HepG2 (cell line): Measurements from ENCODE around the gene SGF29. TPM values are rescaled to one million over a fixed set of nuclear protein-coding genes. Genes with fewer than 3 reads are reported as not detected.
A peak's percentile ranks its signal among the peaks of the same experiment; 100 is the strongest.

Experiments used
- ETV6 ChIP-seq: sonication (generic); formaldehyde crosslinking; conservative IDR thresholded peaks from 2 replicates; pipeline ENCODE4 v1.4.0; 2020; ENCODE audit warnings: missing genetic modification reagents
- FOXK1 ChIP-seq: sonication (generic); formaldehyde crosslinking; IDR thresholded peaks from 2 replicates; pipeline ENCODE4 v1.4.0; 2020; ENCODE audit warnings: low read depth, missing genetic modification reagents, borderline replicate concordance
- GABPA ChIP-seq, 2 experiments: IDR thresholded peaks; 2 replicates each; pipeline ENCODE4 v1.6.1; 2011 to 2016; ENCODE audit warnings: low read depth in 2 of 2, low read length in 1 of 2, missing biosample characterization in 1 of 2, missing genetic modification characterization in 1 of 2
- GLI4 ChIP-seq: sonication (generic); formaldehyde crosslinking; IDR thresholded peaks from 2 replicates; pipeline ENCODE4 v1.5.1; 2020; ENCODE audit warnings: missing genetic modification reagents, mild to moderate bottlenecking, moderate library complexity, borderline replicate concordance
- HMGXB4 ChIP-seq, 2 experiments: sonication (generic) in 1 of 2; formaldehyde crosslinking in 1 of 2; IDR thresholded peaks; 2 replicates each; pipeline versions ENCODE4 v1.4.0 to v1.6.1; 2018 to 2020; ENCODE audit warnings: missing genetic modification reagents in 2 of 2, borderline replicate concordance in 1 of 2, low read depth in 1 of 2, mild to moderate bottlenecking in 1 of 2, missing biosample characterization in 1 of 2
- KAT8 ChIP-seq: IDR thresholded peaks from 2 replicates; pipeline ENCODE4 v1.6.1; 2016; ENCODE audit warnings: missing genetic modification reagents, missing compliant biosample characterization
- MIER3 ChIP-seq: IDR thresholded peaks from 2 replicates; pipeline ENCODE4 v1.6.1; 2016; ENCODE audit warnings: missing compliant biosample characterization, borderline replicate concordance
- NR2F2 ChIP-seq: IDR thresholded peaks from 2 replicates; pipeline ENCODE4 v1.6.1; 2012; ENCODE audit warnings: low read depth, inconsistent platforms, borderline replicate concordance
- POLR2A ChIP-seq, 2 experiments: IDR thresholded peaks; 2 replicates each; pipeline ENCODE4 v1.6.1; 2011; ENCODE audit warnings: low read depth in 2 of 2, low read length in 2 of 2, mild to moderate bottlenecking in 1 of 2, moderate library complexity in 1 of 2; ENCODE audit not compliant: insufficient read depth in 1 of 2
- POLR2AphosphoS5 ChIP-seq: IDR thresholded peaks from 2 replicates; pipeline ENCODE4 v1.6.1; 2012; ENCODE audit warnings: low read depth, low read length
- PRDM10 ChIP-seq: sonication (generic); formaldehyde crosslinking; IDR thresholded peaks from 2 replicates; pipeline ENCODE4 v1.4.0; 2020; ENCODE audit warnings: low read depth, missing genetic modification reagents
- SALL1 ChIP-seq: sonication (generic); formaldehyde crosslinking; IDR thresholded peaks from 2 replicates; pipeline ENCODE4 v1.8.0; 2022; ENCODE audit warnings: mild to moderate bottlenecking, missing genetic modification reagents
- SCMH1 ChIP-seq: sonication (generic); formaldehyde crosslinking; IDR thresholded peaks from 2 replicates; pipeline ENCODE4 v1.9.0; 2021; ENCODE audit warnings: missing genetic modification reagents, mild to moderate bottlenecking, borderline replicate concordance
- SNAI1 ChIP-seq: sonication (generic); formaldehyde crosslinking; IDR thresholded peaks from 2 replicates; pipeline ENCODE4 v1.5.0; 2020; ENCODE audit warnings: mild to moderate bottlenecking, missing genetic modification reagents, borderline replicate concordance
- TARDBP ChIP-seq: sonication (generic); formaldehyde crosslinking; IDR thresholded peaks from 2 replicates; pipeline ENCODE4 v1.8.0; 2022; ENCODE audit warnings: mild to moderate bottlenecking, missing genetic modification reagents
- XRCC5 ChIP-seq: fragments of 200-400 bp; formaldehyde crosslinking; optimal IDR thresholded peaks from 2 replicates; pipeline ENCODE3; 2017; ENCODE audit warnings: mild to moderate bottlenecking, low read length
- YEATS2 ChIP-seq: sonication (generic); formaldehyde crosslinking; IDR thresholded peaks from 2 replicates; pipeline ENCODE4 v1.4.0; 2020; ENCODE audit warnings: missing genetic modification reagents, borderline replicate concordance
- ZBTB38 ChIP-seq: sonication (generic); formaldehyde crosslinking; IDR thresholded peaks from 2 replicates; pipeline ENCODE4 v1.5.1; 2020; ENCODE audit warnings: mild to moderate bottlenecking, missing genetic modification reagents
- ZMYM4 ChIP-seq: sonication (generic); formaldehyde crosslinking; IDR thresholded peaks from 2 replicates; pipeline ENCODE4 v1.8.1; 2023; ENCODE audit warnings: mild to moderate bottlenecking, missing genetic modification reagents
- ZNF335 ChIP-seq: sonication (generic); formaldehyde crosslinking; IDR thresholded peaks from 2 replicates; pipeline ENCODE4 v1.4.0; 2020; ENCODE audit warnings: missing genetic modification reagents
- ZNF354B ChIP-seq: sonication (generic); formaldehyde crosslinking; IDR thresholded peaks from 2 replicates; pipeline ENCODE4 v1.8.0; 2022; ENCODE audit warnings: mild to moderate bottlenecking, missing genetic modification reagents
- ZNF446 ChIP-seq: sonication (generic); formaldehyde crosslinking; IDR thresholded peaks from 2 replicates; pipeline ENCODE4 v1.5.0; 2020; ENCODE audit warnings: mild to moderate bottlenecking, missing genetic modification reagents
- ZNF570 ChIP-seq: sonication (generic); formaldehyde crosslinking; IDR thresholded peaks from 2 replicates; pipeline ENCODE4 v1.4.0; 2020; ENCODE audit warnings: mild to moderate bottlenecking, missing genetic modification reagents, borderline replicate concordance
- ZNF615 ChIP-seq: sonication (generic); formaldehyde crosslinking; IDR thresholded peaks from 2 replicates; pipeline ENCODE4 v1.5.0; 2020; ENCODE audit warnings: mild to moderate bottlenecking, missing genetic modification reagents, borderline replicate concordance
- ZNF746 ChIP-seq: sonication (generic); formaldehyde crosslinking; IDR thresholded peaks from 2 replicates; pipeline ENCODE4 v1.8.0; 2022; ENCODE audit warnings: mild to moderate bottlenecking, missing genetic modification reagents
- ZNF839 ChIP-seq: sonication (generic); formaldehyde crosslinking; IDR thresholded peaks from 2 replicates; pipeline ENCODE4 v1.4.0; 2020; ENCODE audit warnings: missing genetic modification reagents, mild to moderate bottlenecking, borderline replicate concordance
- polyA plus RNA-seq, 8 experiments: library from polyadenylated mRNA; depleted of rRNA in 3 of 8; stranded (reverse) in 7 of 8; unstranded in 1 of 8; fragments of >200 nt; fragmentation: Illumina TruSeq in 4 of 8; extraction: Trizol in 4 of 8; gene quantifications; 2 replicates each; pipeline versions ENCODE4 v1.2.1 to v1.2.3, GENCODE V29; 2011 to 2016; ENCODE audit warnings: low read depth in 4 of 8, missing spikeins in 1 of 8, mixed read lengths in 1 of 8; ENCODE audit not compliant: insufficient read depth in 1 of 8
- total RNA-seq, 5 experiments: library from RNA; depleted of rRNA; stranded (reverse); fragments of >200 nt; fragmentation: Illumina TruSeq; extraction: Trizol; gene quantifications; 2 replicates each; pipeline ENCODE4 v1.2.3, GENCODE V29; 2016; ENCODE audit warnings: low read depth in 1 of 5

Gene SGF29
- total and polyA plus RNA-seq, 2 of the 13 experiments (the other 11 are each of a cell fraction or from before 2014, with no cell fraction given), result 5.0 to 29.4 TPM

- 0 out of 4 replicates have a peak, but pooled peaks have one; percentile 12 to 35 for TF ChIP-seq HMGXB4 (CRISPR knock-in tag; IDR thresholded peaks at IDR 0.05; ENCODE audit: borderline replicate concordance in 1 of 2, low read depth in 1 of 2)
- TF ChIP-seq KAT8 (CRISPR knock-in tag), result 0 out of 2 replicates have a peak, but pooled peaks have one; percentile 1
- TF ChIP-seq ZBTB38, result peak; percentile 31; the same call in 1 of the 2 replicates
- no peak for TF ChIP-seq ZNF570 (CRISPR knock-in tag)
- no peak for TF ChIP-seq ZNF615 (CRISPR knock-in tag)
- peak; percentile 32; the same call in 1 of the 2 replicates for TF ChIP-seq NR2F2
- no peak for TF ChIP-seq FOXK1 (CRISPR knock-in tag)
- TF ChIP-seq SALL1, result peak; percentile 40; the same call in 1 of the 2 replicates
- no peak for TF ChIP-seq GLI4
- TF ChIP-seq ZMYM4 (CRISPR knock-in tag), result peak; percentile 34; the same call in 1 of the 2 replicates
- TF ChIP-seq ETV6 (CRISPR knock-in tag), result no peak
- 0 out of 2 replicates have a peak, but pooled peaks have one; percentile 10 for TF ChIP-seq PRDM10 (CRISPR knock-in tag)
- TF ChIP-seq POLR2AphosphoS5, result peak; percentile 43; the same call in 1 of the 2 replicates
- TF ChIP-seq ZNF354B (CRISPR knock-in tag), result no peak
- TF ChIP-seq GABPA (IDR thresholded peaks at IDR 0.05; ENCODE audit: low read depth, low read length), result no peak
- TF ChIP-seq GABPA (CRISPR knock-in tag; IDR thresholded peaks at IDR 0.05; ENCODE audit: low read depth), result peak; percentile 60; the same call in 1 of the 2 replicates
- TF ChIP-seq POLR2A (IDR thresholded peaks at IDR 0.05; ENCODE audit: insufficient read depth in 1 of 2, low read depth in 2 of 2, low read length in 2 of 2), result peak; percentile 40 to 67; a peak in 2 of 4 replicates
- 0 out of 2 replicates have a peak, but pooled peaks have one; percentile 14 for TF ChIP-seq MIER3 (CRISPR knock-in tag)
- TF ChIP-seq TARDBP (CRISPR knock-in tag), result peak; percentile 70; the same call in 1 of the 2 replicates
- TF ChIP-seq ZNF335, result peak; percentile 22; the same call in 1 of the 2 replicates
- 0 out of 2 replicates have a peak, but pooled peaks have one; percentile 39 for TF ChIP-seq YEATS2 (CRISPR knock-in tag)
- TF ChIP-seq SNAI1 (CRISPR knock-in tag), result no peak
- TF ChIP-seq ZNF839 (CRISPR knock-in tag), result no peak
- TF ChIP-seq SCMH1, result no peak
- TF ChIP-seq ZNF746, result peak; percentile 1; the same call in 1 of the 2 replicates
- no peak for TF ChIP-seq ZNF446 (CRISPR knock-in tag)
- TF ChIP-seq XRCC5, result peak; percentile 64
These were observed 44.1 kb downstream of the SGF29 start (continued) for GRCh38 chr16:28597692-28598261.
